CD4-positive, alpha-beta T cell (primary cell): ENCODE measurements around the gene DNM1. TPM values are rescaled to one million over a fixed set of nuclear protein-coding genes. Genes with fewer than 3 reads are reported as not detected.

Source experiments
- ATAC-seq: fragments of 200-7000 bp; cut with Tn5 transposase; one replicate; pipeline ENCODE4 v1.10.0; 2022; ENCODE audit warnings: mild to moderate bottlenecking; ENCODE audit not compliant: poor library complexity
- CTCF ChIA-PET: fragments of 350-600 bp; sonication (Branson Sonifier 250); formaldehyde crosslinking; loops from one replicate; lab custom pipeline; 2021; ENCODE audit warnings: antibody characterized with exemption, inconsistent platforms; lab: Charles Lee
- POLR2A ChIA-PET: fragments of 350-600 bp; sonication (Branson Sonifier 250); formaldehyde crosslinking; loops from one replicate; lab custom pipeline; 2021; ENCODE audit warnings: antibody characterized with exemption, inconsistent platforms; lab: Charles Lee
- DNase-seq, 14 experiments: peaks; one replicate each; pipeline ENCODE4 v3.0.0-alpha.2; 2013 to 2020; ENCODE audit warnings: mixed read lengths in 2 of 14
- H3K27ac ChIP-seq, 2 donors: one replicate each; pipeline versions ENCODE4 v1.5.1 to v1.7.0; 2013; ENCODE audit warnings: low read length in 2 of 2, low read depth in 1 of 2, mild to moderate bottlenecking in 1 of 2
- H3K27me3 ChIP-seq, 2 experiments: 1 replicate in 1 of 2; 2 replicates in 1 of 2; pipeline versions ENCODE4 v1.6.1 to v1.7.0; 2013; ENCODE audit warnings: low read length in 2 of 2, control low read depth in 1 of 2, mild to moderate bottlenecking in 1 of 2, moderate library complexity in 1 of 2; ENCODE audit not compliant: insufficient read depth in 2 of 2, control insufficient read depth in 1 of 2
- H3K36me3 ChIP-seq: one replicate; pipeline ENCODE4 v1.6.1; 2013; ENCODE audit warnings: low read length, control low read depth; ENCODE audit not compliant: insufficient read depth
- H3K4me1 ChIP-seq: one replicate; pipeline ENCODE4 v1.6.1; 2013; ENCODE audit warnings: low read length, control low read depth; ENCODE audit not compliant: insufficient read depth
- H3K4me3 ChIP-seq: one replicate; pipeline ENCODE4 v1.5.1; 2013; ENCODE audit warnings: mild to moderate bottlenecking, low read length, moderate library complexity
- H3K9me3 ChIP-seq, 2 experiments: 1 replicate in 1 of 2; 2 replicates in 1 of 2; pipeline versions ENCODE4 v1.6.1 to v1.7.0; 2013; ENCODE audit warnings: low read length in 2 of 2, mild to moderate bottlenecking in 2 of 2, control low read depth in 1 of 2, moderate library complexity in 1 of 2; ENCODE audit not compliant: control insufficient read depth in 1 of 2, insufficient read depth in 1 of 2
- H3K27ac Mint-ChIP-seq: one replicate; pipeline ENCODE4 v1.8.0; 2020; ENCODE audit warnings: mixed read lengths
- H3K27me3 Mint-ChIP-seq: one replicate; pipeline ENCODE4 v1.8.0; 2021; ENCODE audit warnings: mixed read lengths
- H3K36me3 Mint-ChIP-seq: one replicate; pipeline ENCODE4 v1.8.0; 2021; ENCODE audit warnings: low read depth, mixed read lengths
- H3K4me1 Mint-ChIP-seq: one replicate; pipeline ENCODE4 v1.8.0; 2021; ENCODE audit warnings: low read depth, mixed read lengths
- H3K4me3 Mint-ChIP-seq: one replicate; pipeline ENCODE4 v1.8.0; 2020; ENCODE audit warnings: mild to moderate bottlenecking, mixed read lengths
- H3K9me3 Mint-ChIP-seq: one replicate; pipeline ENCODE4 v1.8.0; 2020; ENCODE audit warnings: mixed read lengths
- intact Hi-C, 2 experiments: fragments of 100-400 bp; cut with DNase I in 1 of 2; cut with micrococcal nuclease in 1 of 2; formaldehyde crosslinking; loops; one replicate each; pipeline versions ENCODE4 v1.15.1 to v1.9.0; 2023 to 2025; cut with DNase I, micrococcal nuclease
- total RNA-seq, 174 experiments: library from RNA in 2 of 174; stranded (reverse) in 2 of 174; gene quantifications; one replicate each; pipeline ENCODE4 v1.2.3 and lab custom pipeline; 2021 to 2026
- TF ChIP-seq, protein P1 (sequence below): fragments of 200-600 bp; IDR thresholded peaks from one replicate; pipeline ENCODE4 v1.8.0; 2022; ENCODE audit warnings: antibody characterized with exemption, mild to moderate bottlenecking

The DNM1 gene
- total RNA-seq, 2 experiments from 2014 or later = 1.8 to 2.5 TPM

DNA sequence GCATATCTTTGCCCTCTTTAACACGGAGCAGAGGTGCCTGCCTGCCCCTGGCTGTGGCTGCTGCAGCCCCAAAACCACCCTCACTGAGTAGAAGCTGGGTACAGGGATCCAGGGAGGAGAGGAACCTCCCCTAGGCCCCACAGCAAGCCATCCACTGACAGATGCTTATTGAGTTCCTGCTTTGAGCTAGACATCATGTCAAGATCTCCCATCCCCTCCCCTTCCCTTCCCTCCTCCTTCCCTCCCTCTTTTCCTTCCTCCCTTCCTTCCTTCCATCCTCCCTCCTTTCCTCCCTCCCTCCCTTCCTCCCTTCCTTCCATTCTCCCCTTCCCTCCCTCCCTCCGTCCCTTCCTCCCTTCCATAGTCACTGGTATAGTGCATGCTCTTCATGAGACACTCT lies 43.3 kb downstream of the DNM1 start:
- Mint-ChIP-seq H3K9me3 (no peaks in the 10 kb centered on the region), H3K4me1 (peaks cover 13% of the 10 kb centered on the region), H3K4me3 (no peak overlapping the region), H3K27me3 (peaks cover 30% of the 10 kb centered on the region), H3K27ac (no peak overlapping the region), H3K36me3 (no peaks in the 10 kb centered on the region)
- Histone ChIP-seq H3K36me3 (no peaks in the 10 kb centered on the region), H3K27ac (no peak overlapping the region), H3K27me3 (peaks cover 11 to 20% of the 10 kb centered on the region in 2 experiments), H3K9me3 (no peaks in the 10 kb centered on the region), H3K4me1 (peaks cover 18% of the 10 kb centered on the region), H3K4me3 (no peak overlapping the region)
- TF ChIP-seq, protein P1, sequence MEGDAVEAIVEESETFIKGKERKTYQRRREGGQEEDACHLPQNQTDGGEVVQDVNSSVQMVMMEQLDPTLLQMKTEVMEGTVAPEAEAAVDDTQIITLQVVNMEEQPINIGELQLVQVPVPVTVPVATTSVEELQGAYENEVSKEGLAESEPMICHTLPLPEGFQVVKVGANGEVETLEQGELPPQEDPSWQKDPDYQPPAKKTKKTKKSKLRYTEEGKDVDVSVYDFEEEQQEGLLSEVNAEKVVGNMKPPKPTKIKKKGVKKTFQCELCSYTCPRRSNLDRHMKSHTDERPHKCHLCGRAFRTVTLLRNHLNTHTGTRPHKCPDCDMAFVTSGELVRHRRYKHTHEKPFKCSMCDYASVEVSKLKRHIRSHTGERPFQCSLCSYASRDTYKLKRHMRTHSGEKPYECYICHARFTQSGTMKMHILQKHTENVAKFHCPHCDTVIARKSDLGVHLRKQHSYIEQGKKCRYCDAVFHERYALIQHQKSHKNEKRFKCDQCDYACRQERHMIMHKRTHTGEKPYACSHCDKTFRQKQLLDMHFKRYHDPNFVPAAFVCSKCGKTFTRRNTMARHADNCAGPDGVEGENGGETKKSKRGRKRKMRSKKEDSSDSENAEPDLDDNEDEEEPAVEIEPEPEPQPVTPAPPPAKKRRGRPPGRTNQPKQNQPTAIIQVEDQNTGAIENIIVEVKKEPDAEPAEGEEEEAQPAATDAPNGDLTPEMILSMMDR = no peak
- ChIA-PET POLR2A (no interaction called here), CTCF (no interaction called here)
- intact Hi-C loops = no loop called here
- ATAC-seq (no peak), DNase-seq (peak in 1 of 14 experiments; percentile 10)

DNA sequence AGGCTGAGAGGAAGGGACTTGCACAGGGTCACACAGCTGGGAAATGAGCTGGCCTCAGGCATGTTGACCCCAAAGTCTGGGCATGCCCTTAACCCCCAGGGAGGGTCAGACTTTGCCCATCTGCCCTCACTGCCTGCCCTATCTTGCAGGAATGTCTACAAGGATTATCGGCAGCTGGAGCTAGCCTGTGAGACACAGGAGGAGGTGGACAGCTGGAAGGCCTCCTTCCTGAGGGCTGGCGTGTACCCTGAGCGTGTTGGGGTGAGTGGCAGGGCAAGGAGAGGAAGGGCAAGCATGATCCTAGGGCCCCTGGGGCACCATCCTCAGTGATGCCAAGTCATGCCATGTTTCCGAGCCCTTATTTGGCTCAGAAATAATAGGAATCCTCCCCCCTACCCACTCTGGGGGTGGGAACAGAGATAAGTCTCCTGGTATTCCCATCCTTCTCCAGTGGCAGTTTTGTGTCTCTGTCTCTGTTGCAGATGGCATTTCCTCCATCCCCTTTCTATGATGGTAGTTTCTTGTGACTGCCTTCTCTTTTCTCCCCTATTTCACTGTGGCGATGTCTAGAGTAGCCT lies 44.1 kb downstream of the DNM1 start:
- H3K27me3 ChIP-seq = peaks cover 11 to 20% of the 10 kb centered on the region in 2 experiments
- intact Hi-C loops = no loop called here
- H3K27ac Mint-ChIP-seq = no peak overlapping the region
- H3K27ac ChIP-seq = no peak overlapping the region
- no peaks in the 10 kb centered on the region for H3K36me3 Mint-ChIP-seq
- H3K36me3 ChIP-seq = no peaks in the 10 kb centered on the region
- H3K27me3 Mint-ChIP-seq = peaks cover 26% of the 10 kb centered on the region
- H3K4me1 ChIP-seq = peaks cover 22% of the 10 kb centered on the region
- DNase-seq (peak in 1 of 14 experiments; percentile 11), ATAC-seq (no peak)
- no peak overlapping the region for H3K4me3 Mint-ChIP-seq
- ChIA-PET CTCF (no interaction called here), POLR2A (no interaction called here)
- H3K9me3 Mint-ChIP-seq = no peaks in the 10 kb centered on the region
- TF ChIP-seq, protein P1 = no peak
- H3K9me3 ChIP-seq = no peaks in the 10 kb centered on the region
- H3K4me1 Mint-ChIP-seq = peaks cover 20% of the 10 kb centered on the region
- H3K4me3 ChIP-seq = no peak overlapping the region

- Histone ChIP-seq H3K4me3 (peak overlapping the region; percentile 56), H3K27ac (peak overlapping the region in 1 of 2 donors; percentile 37), H3K9me3 (no peaks in the 10 kb centered on the region), H3K4me1 (peaks cover 22% of the 10 kb centered on the region), H3K27me3 (peaks cover 0 to 3% of the 10 kb centered on the region in 2 experiments), H3K36me3 (no peaks in the 10 kb centered on the region)
- Mint-ChIP-seq H3K4me1 (peaks cover 22% of the 10 kb centered on the region), H3K27ac (peak overlapping the region; percentile 97), H3K36me3 (no peaks in the 10 kb centered on the region), H3K4me3 (peak overlapping the region; percentile 91), H3K9me3 (no peaks in the 10 kb centered on the region), H3K27me3 (peaks cover 12% of the 10 kb centered on the region)
- no peak for DNase-seq
- TF ChIP-seq, protein P1 = no peak
- POLR2A ChIA-PET = interaction anchor here (1.3 to 1.8 kb wide), 4 partner anchors 26 to 799 kb away, joined by 4 to 29 read pairs (median 6); partner anchors contain the start of genes CIZ1, GOLGA2, SWI5 and URM1
- intact Hi-C loops = no loop called here
- no peak for ATAC-seq
- CTCF ChIA-PET = interaction anchor here (1.0 to 1.2 kb wide), 2 partner anchors 31 to 113 kb away, joined by 3 read pairs; no protein-coding TSS in a partner anchor
Measured at GRCh38 chr9:128249558-128249907, 46.4 kb downstream of the DNM1 start.
